Uterus (tissue), 4 donors: ENCODE data around the gene EPB41L4A. TPM values are rescaled to one million over a fixed set of nuclear protein-coding genes. Genes with fewer than 3 reads are reported as not detected.

ENCODE experiments used
- DNase-seq, 2 donors: peaks; one replicate each; pipeline ENCODE4 v3.0.0-alpha.2; 2019 to 2020
- H3K27ac ChIP-seq, 2 donors: fragments of 200-600 bp; sonication (generic); 1 replicate in 1 of 2; 2 replicates in 1 of 2; pipeline ENCODE4 v1.5.1; 2016 to 2018
- H3K27me3 ChIP-seq, 2 donors: fragments of 200-600 bp; sonication (generic); one replicate each; pipeline ENCODE4 v1.5.1; 2018 to 2019; ENCODE audit warnings: control low read depth in 1 of 2
- H3K36me3 ChIP-seq, 2 donors: fragments of 200-600 bp; sonication (generic); one replicate each; pipeline ENCODE4 v1.5.1; 2019; ENCODE audit warnings: control low read depth in 1 of 2
- H3K4me1 ChIP-seq, 2 donors: fragments of 200-600 bp; sonication (generic); one replicate each; pipeline ENCODE4 v1.5.1; 2018 to 2019; ENCODE audit warnings: control low read depth in 1 of 2
- H3K4me3 ChIP-seq, 2 donors: fragments of 200-600 bp; sonication (generic); 1 replicate in 1 of 2; 2 replicates in 1 of 2; pipeline ENCODE4 v1.5.1; 2018 to 2019; ENCODE audit warnings: mild to moderate bottlenecking in 1 of 2
- H3K9me3 ChIP-seq, 2 donors: fragments of 200-600 bp; sonication (generic); one replicate each; pipeline ENCODE4 v1.5.1; 2019; ENCODE audit warnings: control low read depth in 1 of 2
- POLR2A ChIP-seq, 2 donors: fragments of 450-650 bp; IDR thresholded peaks; one replicate each; pipeline ENCODE4 v1.6.1; 2016; ENCODE audit warnings: antibody characterized with exemption in 2 of 2, mild to moderate bottlenecking in 1 of 2, moderate library complexity in 1 of 2
- intact Hi-C: fragments of 100-400 bp; cut with DNase I; formaldehyde crosslinking; loops from one replicate; pipeline ENCODE4 v1.15.1; 2023; ENCODE audit warnings: low total_unique reads
- total RNA-seq, 4 donors: library from RNA; depleted of rRNA in 3 of 4; stranded (reverse); fragments of >200 nt in 3 of 4; gene quantifications; one replicate each; pipeline versions ENCODE4 v1.1.0 to v1.2.4, GENCODE V29; 2014 to 2023
- TF ChIP-seq, protein P1 (sequence below), 4 experiments: fragments of 200-600 bp in 2 of 4; fragments of 450-650 bp in 2 of 4; sonication (generic) in 2 of 4; IDR thresholded peaks; one replicate each; pipeline ENCODE4 v1.5.1; 2016 to 2019; ENCODE audit warnings: antibody characterized with exemption in 4 of 4, mild to moderate bottlenecking in 2 of 4, moderate library complexity in 1 of 4
- donor health status: DM: yes; HTN: yes; CAD: no.

The EPB41L4A gene
- total RNA-seq, 4 donors from 2014 or later, result 6.4 to 47.1 (median 15.1) TPM

DNA sequence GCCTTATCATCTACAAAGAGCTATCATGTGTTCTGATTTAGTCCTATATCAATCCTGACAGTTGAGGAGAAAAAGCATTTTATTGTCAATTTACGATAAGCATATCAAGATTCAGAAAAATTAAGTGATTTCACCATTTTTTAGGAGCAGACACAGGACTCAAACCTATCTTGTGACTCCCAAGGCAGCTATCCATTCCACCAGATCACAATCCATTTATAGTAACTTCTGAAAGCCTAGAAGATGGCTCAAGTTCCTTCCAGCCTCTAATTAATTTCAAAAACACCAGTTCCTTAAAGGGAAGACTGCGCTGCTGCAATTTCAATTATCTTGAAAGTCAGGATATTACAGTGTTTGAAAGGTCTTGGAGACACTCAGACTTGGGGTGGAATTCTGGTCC, 114.3 kb downstream of the EPB41L4A start:
- Histone ChIP-seq H3K4me3 (no peak overlapping the region), H3K9me3 (no peaks in the 10 kb centered on the region), H3K27ac (no peak overlapping the region), H3K27me3 (no peaks in the 10 kb centered on the region), H3K4me1 (no peaks in the 10 kb centered on the region), H3K36me3 (no peaks in the 10 kb centered on the region)
- TF ChIP-seq, protein P1, sequence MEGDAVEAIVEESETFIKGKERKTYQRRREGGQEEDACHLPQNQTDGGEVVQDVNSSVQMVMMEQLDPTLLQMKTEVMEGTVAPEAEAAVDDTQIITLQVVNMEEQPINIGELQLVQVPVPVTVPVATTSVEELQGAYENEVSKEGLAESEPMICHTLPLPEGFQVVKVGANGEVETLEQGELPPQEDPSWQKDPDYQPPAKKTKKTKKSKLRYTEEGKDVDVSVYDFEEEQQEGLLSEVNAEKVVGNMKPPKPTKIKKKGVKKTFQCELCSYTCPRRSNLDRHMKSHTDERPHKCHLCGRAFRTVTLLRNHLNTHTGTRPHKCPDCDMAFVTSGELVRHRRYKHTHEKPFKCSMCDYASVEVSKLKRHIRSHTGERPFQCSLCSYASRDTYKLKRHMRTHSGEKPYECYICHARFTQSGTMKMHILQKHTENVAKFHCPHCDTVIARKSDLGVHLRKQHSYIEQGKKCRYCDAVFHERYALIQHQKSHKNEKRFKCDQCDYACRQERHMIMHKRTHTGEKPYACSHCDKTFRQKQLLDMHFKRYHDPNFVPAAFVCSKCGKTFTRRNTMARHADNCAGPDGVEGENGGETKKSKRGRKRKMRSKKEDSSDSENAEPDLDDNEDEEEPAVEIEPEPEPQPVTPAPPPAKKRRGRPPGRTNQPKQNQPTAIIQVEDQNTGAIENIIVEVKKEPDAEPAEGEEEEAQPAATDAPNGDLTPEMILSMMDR (IDR thresholded peaks at IDR 0.05), result no peak
- TF ChIP-seq POLR2A (IDR thresholded peaks at IDR 0.05), result no peak
- intact Hi-C loops, result no loop called here
- DNase-seq, result no peak

DNA sequence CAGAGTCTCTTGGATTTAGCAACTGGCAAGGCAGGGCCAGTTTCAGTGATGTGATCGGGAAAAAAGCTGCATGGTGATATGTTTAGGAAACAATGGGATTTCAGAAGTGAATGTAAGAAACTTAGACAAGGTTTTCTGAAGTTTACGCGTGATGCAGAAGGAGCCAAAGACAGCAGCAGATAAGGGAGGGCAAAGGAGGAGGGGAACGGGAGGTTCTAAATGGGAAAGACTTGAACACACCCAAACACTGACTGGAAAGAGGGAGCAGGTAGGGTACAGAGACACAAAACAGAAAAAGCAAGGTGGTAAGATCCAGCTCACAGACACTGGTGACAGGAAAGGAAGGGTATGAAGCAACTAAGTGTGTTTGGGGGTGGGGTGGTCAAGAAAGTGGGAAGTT, 115.4 kb downstream of the EPB41L4A start:
- intact Hi-C loops, result no loop called here
- Histone ChIP-seq H3K9me3 (no peaks in the 10 kb centered on the region), H3K27me3 (no peaks in the 10 kb centered on the region), H3K4me3 (no peak overlapping the region), H3K36me3 (no peaks in the 10 kb centered on the region), H3K27ac (no peak overlapping the region), H3K4me1 (no peaks in the 10 kb centered on the region)
- DNase-seq, result no peak
- TF ChIP-seq, protein P1 (IDR thresholded peaks at IDR 0.05), result no peak
- TF ChIP-seq POLR2A (IDR thresholded peaks at IDR 0.05), result no peak

DNA sequence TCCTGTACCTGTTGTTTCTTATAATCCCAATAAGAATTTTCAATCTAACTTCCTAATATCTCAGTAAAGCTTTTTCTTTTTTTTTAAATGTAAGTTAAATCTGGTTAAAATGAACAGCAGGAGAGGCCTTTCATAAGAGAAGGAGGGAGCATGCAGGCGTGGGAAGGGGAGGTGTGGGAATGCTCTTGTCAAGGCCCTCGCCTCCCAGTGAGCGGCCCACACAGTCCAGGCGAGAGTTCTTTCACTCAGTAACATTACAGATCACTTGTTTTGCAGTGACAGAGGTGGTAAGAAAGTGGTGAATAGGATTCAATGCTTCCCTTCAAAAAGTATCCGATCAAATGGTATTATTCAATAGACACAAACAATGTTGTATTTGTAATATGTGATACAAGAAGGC, 125.0 kb downstream of the EPB41L4A start:
- Histone ChIP-seq H3K27me3 (no peaks in the 10 kb centered on the region), H3K36me3 (no peaks in the 10 kb centered on the region), H3K4me1 (no peaks in the 10 kb centered on the region), H3K9me3 (no peaks in the 10 kb centered on the region), H3K4me3 (no peak overlapping the region), H3K27ac (no peak overlapping the region)
- no peak for TF ChIP-seq POLR2A (IDR thresholded peaks at IDR 0.05)
- TF ChIP-seq, protein P1 (IDR thresholded peaks at IDR 0.05), result no peak
- intact Hi-C loops, result no loop called here
- DNase-seq, result no peak

DNA sequence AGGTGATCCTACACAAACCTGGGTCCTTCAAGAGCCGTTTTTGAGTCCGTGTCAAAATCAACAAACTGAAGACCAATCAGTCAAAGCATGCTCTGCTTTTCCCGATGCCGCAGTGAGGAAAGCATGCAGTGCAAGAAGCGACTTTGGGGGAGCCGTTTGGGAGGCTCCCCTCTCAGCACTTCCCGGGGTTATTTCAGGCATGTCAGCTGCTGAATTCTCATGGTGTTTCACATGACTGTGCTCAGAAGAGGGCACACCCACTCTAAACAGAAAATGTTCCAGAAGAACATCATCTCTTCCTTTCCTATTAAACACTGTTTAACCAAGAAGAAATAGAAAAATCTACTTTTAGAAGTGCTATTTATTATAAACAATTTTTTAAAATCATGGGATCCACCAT, 125.5 kb downstream of the EPB41L4A start:
- intact Hi-C loops, result no loop called here
- no peaks in the 10 kb centered on the region for H3K27me3 ChIP-seq
- TF ChIP-seq, protein P1 (IDR thresholded peaks at IDR 0.05), result no peak
- TF ChIP-seq POLR2A (IDR thresholded peaks at IDR 0.05), result no peak
- no peaks in the 10 kb centered on the region for H3K9me3 ChIP-seq
- DNase-seq, result no peak
- H3K36me3 ChIP-seq, result no peaks in the 10 kb centered on the region
- H3K4me3 ChIP-seq, result no peak overlapping the region
- no peak overlapping the region for H3K27ac ChIP-seq
- H3K4me1 ChIP-seq, result no peaks in the 10 kb centered on the region

DNA sequence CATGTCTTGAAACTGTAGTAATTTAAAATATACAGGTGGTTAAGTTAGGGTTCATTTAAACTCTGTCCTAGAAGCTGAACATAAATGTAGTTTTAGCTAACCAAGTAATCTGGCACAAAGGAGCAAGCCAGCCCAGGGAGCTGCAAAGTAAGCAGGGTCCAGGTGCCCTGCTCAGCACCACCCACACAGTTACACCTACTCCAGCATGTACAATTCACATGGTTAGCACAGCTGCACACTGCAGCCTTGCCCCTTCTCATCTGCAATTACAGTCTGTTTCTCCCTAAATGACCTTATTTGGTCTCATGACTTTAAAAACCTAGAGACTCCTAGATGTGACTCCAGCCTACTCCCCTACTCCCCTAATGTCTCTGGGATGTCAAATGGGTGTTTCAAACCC, 128.4 kb downstream of the EPB41L4A start:
- H3K36me3 ChIP-seq, result no peaks in the 10 kb centered on the region
- H3K4me3 ChIP-seq, result no peak overlapping the region
- intact Hi-C loops, result no loop called here
- H3K4me1 ChIP-seq, result no peaks in the 10 kb centered on the region
- H3K9me3 ChIP-seq, result no peaks in the 10 kb centered on the region
- H3K27me3 ChIP-seq, result no peaks in the 10 kb centered on the region
- TF ChIP-seq, protein P1 (IDR thresholded peaks at IDR 0.05), result no peak
- TF ChIP-seq POLR2A (IDR thresholded peaks at IDR 0.05), result no peak
- DNase-seq, result no peak
- no peak overlapping the region for H3K27ac ChIP-seq
